LNCaP clone FGC (cell line): ENCODE measurements around the gene CTCF.
A peak's percentile ranks its signal among the peaks of the same experiment; 100 is the strongest.

Source experiments
- DNase-seq: peaks from one replicate; pipeline ENCODE4 v3.0.0-alpha.2; 2011; ENCODE audit warnings: low read depth
- H3K4me3 ChIP-seq: 2 replicates; pipeline ENCODE4 v1.5.1; 2011; ENCODE audit warnings: mild to moderate bottlenecking, low read depth, low read length, control low read depth
- CTCF ChIP-seq: IDR thresholded peaks from 2 replicates; pipeline ENCODE4 v1.5.1; 2012; ENCODE audit warnings: mild to moderate bottlenecking; ENCODE audit not compliant: control insufficient read depth, insufficient read depth; ENCODE audit errors: extremely low read depth

The CTCF gene

GRCh38 chr16:67677712-67678111 lies 115.4 kb downstream of the CTCF start:
- no peak for DNase-seq

GRCh38 chr16:67678354-67679023 lies 116.2 kb downstream of the CTCF start:
- no peak for TF ChIP-seq CTCF
- peak; percentile 96 for DNase-seq
- no peak overlapping the region for H3K4me3 ChIP-seq

More at GRCh38 chr16:67677712-67678111, 115.4 kb downstream of the CTCF start:
- TF ChIP-seq CTCF, result no peak
- H3K4me3 ChIP-seq, result no peak overlapping the region

- DNase-seq, result no peak
- TF ChIP-seq CTCF, result no peak
- H3K4me3 ChIP-seq, result no peak overlapping the region
Measured at GRCh38 chr16:67679935-67680897, 117.9 kb downstream of the CTCF start.

GRCh38 chr16:67683767-67684166 lies 121.4 kb downstream of the CTCF start:
- DNase-seq, result no peak
- H3K4me3 ChIP-seq, result no peak overlapping the region
- no peak for TF ChIP-seq CTCF

GRCh38 chr16:67685388-67686112 lies 123.2 kb downstream of the CTCF start:
- no peak overlapping the region for H3K4me3 ChIP-seq
- no peak for TF ChIP-seq CTCF
- no peak for DNase-seq
